BE2C (cell line): ENCODE results near the gene KIRREL2.

Source experiments
- DNase-seq: peaks from one replicate; pipeline ENCODE4 v3.0.0-alpha.2; 2020
- H3K27me3 ChIP-seq: fragments of 250-450 bp; sonication (Bioruptor Pico); 2 replicates; pipeline ENCODE4 v1.5.1; 2020; ENCODE audit warnings: mild to moderate bottlenecking
- H3K36me3 ChIP-seq: fragments of 250-450 bp; sonication (Bioruptor Pico); 2 replicates; pipeline ENCODE4 v1.5.1; 2020; ENCODE audit warnings: mild to moderate bottlenecking
- H3K4me1 ChIP-seq: fragments of 250-450 bp; sonication (Bioruptor Pico); 2 replicates; pipeline ENCODE4 v1.5.1; 2020
- H3K4me3 ChIP-seq: 2 replicates; pipeline ENCODE4 v1.5.1; 2011; ENCODE audit warnings: low read depth, low read length
- H3K9me3 ChIP-seq: fragments of 250-450 bp; sonication (Bioruptor Pico); 2 replicates; pipeline ENCODE4 v1.5.1; 2020
- CTCF ChIP-seq: IDR thresholded peaks from 2 replicates; pipeline ENCODE4 v1.5.1; 2012; ENCODE audit warnings: mild to moderate bottlenecking, low read depth, low read length

The KIRREL2 gene

GRCh38 chr19:35816262-35816661, 40.4 kb upstream of the KIRREL2 start:
- no peak for DNase-seq
- H3K9me3 ChIP-seq, result no peaks in the 10 kb centered on the region; the same call in 1 of the 2 replicates
- no peak overlapping the region for H3K4me3 ChIP-seq
- TF ChIP-seq CTCF, result no peak
- H3K27me3 ChIP-seq, result no peaks in the 10 kb centered on the region
- H3K4me1 ChIP-seq, result no peaks in the 10 kb centered on the region
- H3K36me3 ChIP-seq, result no peaks in the 10 kb centered on the region

- no peaks in the 10 kb centered on the region for H3K4me1 ChIP-seq
- H3K4me3 ChIP-seq, result no peak overlapping the region
- H3K27me3 ChIP-seq, result no peaks in the 10 kb centered on the region
- H3K36me3 ChIP-seq, result no peaks in the 10 kb centered on the region
- no peak for TF ChIP-seq CTCF
- no peaks in the 10 kb centered on the region; the same call in 1 of the 2 replicates for H3K9me3 ChIP-seq
- DNase-seq, result no peak
These were observed 39.9 kb upstream of the KIRREL2 start for GRCh38 chr19:35816846-35817245.

- no peak overlapping the region for H3K4me3 ChIP-seq
- no peaks in the 10 kb centered on the region; the same call in 1 of the 2 replicates for H3K9me3 ChIP-seq
- no peak for TF ChIP-seq CTCF
- no peak for DNase-seq
- H3K4me1 ChIP-seq, result no peaks in the 10 kb centered on the region
- H3K27me3 ChIP-seq, result no peaks in the 10 kb centered on the region
- no peaks in the 10 kb centered on the region for H3K36me3 ChIP-seq
These were observed 38.3 kb upstream of the KIRREL2 start for GRCh38 chr19:35818445-35818844.

GRCh38 chr19:35822579-35822978, 34.1 kb upstream of the KIRREL2 start:
- no peak for TF ChIP-seq CTCF
- Histone ChIP-seq H3K27me3 (peaks cover 3% of the 10 kb centered on the region; the same call in 1 of the 2 replicates), H3K4me3 (no peak overlapping the region), H3K9me3 (no peaks in the 10 kb centered on the region), H3K4me1 (no peaks in the 10 kb centered on the region), H3K36me3 (no peaks in the 10 kb centered on the region)
- DNase-seq, result no peak

- Histone ChIP-seq H3K9me3 (no peaks in the 10 kb centered on the region), H3K4me1 (no peaks in the 10 kb centered on the region), H3K27me3 (peaks cover 3% of the 10 kb centered on the region; the same call in 1 of the 2 replicates), H3K4me3 (no peak overlapping the region), H3K36me3 (no peaks in the 10 kb centered on the region)
- DNase-seq, result no peak
- TF ChIP-seq CTCF, result no peak
These were observed 32.6 kb upstream of the KIRREL2 start for GRCh38 chr19:35824150-35824549.

GRCh38 chr19:35828692-35829301, 27.9 kb upstream of the KIRREL2 start:
- TF ChIP-seq CTCF, result no peak
- no peak for DNase-seq
- Histone ChIP-seq H3K36me3 (no peaks in the 10 kb centered on the region), H3K9me3 (no peaks in the 10 kb centered on the region), H3K4me1 (no peaks in the 10 kb centered on the region), H3K27me3 (peaks cover 23% of the 10 kb centered on the region), H3K4me3 (no peak overlapping the region)
